Omental fat pad (tissue), 4 donors: Measurements from ENCODE around the gene SH3BP5. TPM values are rescaled to one million over a fixed set of nuclear protein-coding genes. Genes with fewer than 3 reads are reported as not detected.
A peak's percentile ranks its signal among the peaks of the same experiment; 100 is the strongest.
"Not testable (repeated sequence)": the region's sequence is repeated elsewhere in the genome, so short reads cannot be mapped to it uniquely, and the experiment has no call there.

Experiments used
- ATAC-seq: fragments of 150-250 bp; one replicate; pipeline ENCODE4 v1.9.1; 2016; ENCODE audit warnings: mild to moderate bottlenecking, moderate library complexity; ENCODE audit not compliant: low FRiP score
- DNase-seq: peaks from one replicate; pipeline ENCODE4 v3.0.0-alpha.2; 2019; ENCODE audit warnings: low spot score
- total RNA-seq, 4 donors: library from RNA; depleted of rRNA; stranded (reverse); fragments of >200 nt; gene quantifications; one replicate each; pipeline ENCODE4 v1.1.0, GENCODE V29; 2016
- TF ChIP-seq, protein P1 (sequence below), 3 donors: fragments of 450-650 bp; IDR thresholded peaks; one replicate each; pipeline ENCODE4 v1.5.1; 2016 to 2017; ENCODE audit warnings: antibody characterized with exemption in 3 of 3, mild to moderate bottlenecking in 3 of 3, moderate library complexity in 2 of 3

Gene SH3BP5
- total RNA-seq, 4 donors from 2014 or later, result 71.1 to 114 (median 88.4) TPM

DNA sequence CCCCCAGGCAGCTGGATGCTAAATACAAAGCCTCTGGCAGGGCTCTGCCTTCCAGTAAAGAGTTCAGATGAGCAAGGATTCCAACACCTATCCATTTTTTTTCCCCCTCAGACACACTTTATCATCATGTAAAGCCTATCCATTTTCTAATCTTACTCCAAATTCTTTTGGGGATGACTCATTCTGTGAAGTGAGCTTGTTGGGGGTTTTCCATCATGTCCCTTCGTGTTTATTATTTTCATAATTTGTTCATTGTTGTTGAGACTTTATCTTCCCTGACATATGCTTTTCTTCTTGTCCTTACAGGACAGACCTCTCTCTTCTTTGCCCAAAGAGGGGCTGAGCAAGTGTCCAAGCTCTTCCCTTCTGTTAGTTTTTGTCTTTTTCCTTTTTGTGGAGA, 34.7 kb upstream of the SH3BP5 start:
- DNase-seq (no peak), ATAC-seq (no peak)
- TF ChIP-seq, protein P1, sequence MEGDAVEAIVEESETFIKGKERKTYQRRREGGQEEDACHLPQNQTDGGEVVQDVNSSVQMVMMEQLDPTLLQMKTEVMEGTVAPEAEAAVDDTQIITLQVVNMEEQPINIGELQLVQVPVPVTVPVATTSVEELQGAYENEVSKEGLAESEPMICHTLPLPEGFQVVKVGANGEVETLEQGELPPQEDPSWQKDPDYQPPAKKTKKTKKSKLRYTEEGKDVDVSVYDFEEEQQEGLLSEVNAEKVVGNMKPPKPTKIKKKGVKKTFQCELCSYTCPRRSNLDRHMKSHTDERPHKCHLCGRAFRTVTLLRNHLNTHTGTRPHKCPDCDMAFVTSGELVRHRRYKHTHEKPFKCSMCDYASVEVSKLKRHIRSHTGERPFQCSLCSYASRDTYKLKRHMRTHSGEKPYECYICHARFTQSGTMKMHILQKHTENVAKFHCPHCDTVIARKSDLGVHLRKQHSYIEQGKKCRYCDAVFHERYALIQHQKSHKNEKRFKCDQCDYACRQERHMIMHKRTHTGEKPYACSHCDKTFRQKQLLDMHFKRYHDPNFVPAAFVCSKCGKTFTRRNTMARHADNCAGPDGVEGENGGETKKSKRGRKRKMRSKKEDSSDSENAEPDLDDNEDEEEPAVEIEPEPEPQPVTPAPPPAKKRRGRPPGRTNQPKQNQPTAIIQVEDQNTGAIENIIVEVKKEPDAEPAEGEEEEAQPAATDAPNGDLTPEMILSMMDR (IDR thresholded peaks at IDR 0.05), result no peak

DNA sequence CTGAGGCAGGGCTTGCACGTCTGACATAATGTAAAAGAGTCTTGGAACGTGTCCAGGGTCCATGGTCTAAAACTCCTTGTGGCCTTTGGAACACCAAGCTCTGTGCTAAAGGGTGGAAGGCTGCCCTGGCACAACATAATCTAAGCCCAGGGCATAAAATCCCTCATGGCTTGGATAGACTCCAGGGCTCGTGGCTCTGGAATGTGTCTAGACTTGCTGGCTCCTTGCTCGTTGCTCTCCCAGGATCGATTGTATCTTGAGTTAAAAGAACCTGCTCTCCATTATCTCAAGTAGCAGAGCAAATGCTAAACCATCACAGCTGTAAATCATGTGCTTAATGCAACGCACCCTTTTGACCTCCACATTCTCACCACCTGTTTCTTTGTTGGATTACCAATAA, 31.7 kb upstream of the SH3BP5 start:
- DNase-seq, ATAC-seq: not testable (repeated sequence)

DNA sequence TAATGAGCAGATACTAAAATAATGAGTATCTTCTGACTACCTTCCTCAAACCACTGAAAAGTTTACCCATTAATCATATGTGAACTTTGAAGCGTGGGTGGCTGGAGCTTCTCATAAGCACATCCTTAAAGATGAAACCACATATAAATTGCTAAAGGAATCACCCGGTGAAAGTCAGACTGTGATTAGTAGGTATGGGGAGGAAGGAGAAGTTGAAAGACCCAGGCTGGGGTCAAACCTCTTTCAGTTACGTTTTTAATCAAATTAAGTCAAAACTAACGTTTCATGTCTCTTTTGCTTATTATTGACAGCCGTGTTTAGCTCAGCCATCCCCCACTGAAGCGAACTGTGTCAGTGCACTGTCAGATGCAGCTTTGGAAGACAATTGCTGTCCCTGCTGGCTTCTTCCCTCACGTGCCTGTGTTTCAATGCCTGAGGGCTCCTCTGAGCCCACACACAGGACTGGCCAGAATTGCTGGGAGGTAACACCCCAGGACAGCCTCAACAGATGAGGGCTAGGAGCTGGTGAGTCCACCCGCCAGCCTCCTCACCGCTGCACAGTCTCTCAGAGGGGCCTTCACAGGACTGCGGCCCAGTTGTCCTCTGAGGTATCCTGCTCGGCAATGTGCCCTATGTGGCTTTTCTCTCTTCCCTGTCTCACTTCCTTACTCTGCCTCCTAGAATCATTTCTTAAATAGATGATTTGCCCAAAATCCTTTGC, 29.3 kb upstream of the SH3BP5 start:
- ATAC-seq (peak; percentile 77), DNase-seq (no peak)
- TF ChIP-seq, protein P1 (IDR thresholded peaks at IDR 0.05), result no peak

DNA sequence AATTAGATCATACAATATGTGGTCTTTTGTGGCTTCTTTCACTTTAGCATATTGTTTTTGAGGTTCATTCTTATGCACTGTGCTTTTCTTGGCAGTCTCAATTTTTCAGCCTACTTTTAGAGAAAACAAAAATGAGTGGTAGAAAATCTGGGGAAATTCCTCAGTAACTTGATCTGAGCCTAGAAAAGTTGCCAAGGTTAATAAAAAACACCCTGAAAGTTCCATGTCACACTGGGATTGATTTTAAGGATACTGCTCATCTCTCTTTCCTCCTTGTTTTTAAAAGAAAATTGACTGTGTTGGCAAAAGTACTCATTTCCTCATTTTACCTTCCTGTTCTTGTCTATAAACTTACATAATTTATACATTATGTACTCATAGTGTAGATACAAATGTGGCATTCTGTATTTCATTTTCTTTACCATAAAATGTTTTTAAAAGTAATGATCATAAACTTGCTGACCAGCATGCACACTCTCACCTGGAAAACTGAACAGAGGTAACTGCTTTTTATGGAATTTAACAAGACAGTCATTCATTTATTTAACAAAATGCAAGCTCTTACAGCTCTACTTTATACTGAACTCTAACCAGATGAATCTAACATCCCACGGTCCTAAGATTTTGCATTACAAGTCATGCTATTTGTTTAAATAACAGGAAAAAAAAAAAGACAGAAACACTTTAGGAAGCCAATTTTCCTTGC, 28.6 kb upstream of the SH3BP5 start:
- DNase-seq (no peak), ATAC-seq (no peak)
- TF ChIP-seq, protein P1 (IDR thresholded peaks at IDR 0.05), result no peak

DNA sequence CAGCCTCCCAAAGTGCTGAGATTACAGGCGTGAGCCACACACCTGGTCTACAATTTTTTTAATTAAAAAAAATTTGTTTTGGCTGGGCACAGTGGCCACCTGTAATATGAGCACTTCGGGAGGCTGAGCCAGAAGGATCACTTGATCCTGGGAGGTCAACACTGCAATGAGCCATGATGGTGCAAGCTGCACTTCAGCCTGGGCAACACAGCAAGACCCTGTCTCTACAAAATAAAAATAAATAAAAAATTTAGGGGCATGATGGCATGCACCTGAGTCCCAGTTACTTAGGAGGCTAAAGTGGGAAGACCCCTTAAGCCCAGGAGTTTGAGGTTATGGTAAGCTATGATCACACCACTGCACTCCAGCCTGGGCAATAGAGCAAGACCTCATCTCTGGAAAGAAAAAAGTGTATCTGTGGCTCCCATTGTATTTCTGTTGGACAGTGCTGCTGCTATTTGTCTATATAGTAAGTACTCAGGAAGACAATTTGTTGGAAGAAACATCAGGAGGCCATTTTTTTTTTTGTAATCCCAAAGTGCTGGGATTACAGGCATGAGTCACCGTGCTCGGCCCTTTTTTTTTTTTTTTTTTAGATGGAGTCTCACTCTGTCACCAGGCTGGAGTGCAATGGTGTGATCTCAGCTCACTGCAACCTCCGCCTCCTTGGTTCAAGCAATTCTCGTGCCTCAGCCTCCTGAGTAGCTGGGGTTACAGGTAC, 27.5 kb upstream of the SH3BP5 start:
- TF ChIP-seq, protein P1 (IDR thresholded peaks at IDR 0.05), result no peak
- DNase-seq, result no peak
- no peak for ATAC-seq

DNA sequence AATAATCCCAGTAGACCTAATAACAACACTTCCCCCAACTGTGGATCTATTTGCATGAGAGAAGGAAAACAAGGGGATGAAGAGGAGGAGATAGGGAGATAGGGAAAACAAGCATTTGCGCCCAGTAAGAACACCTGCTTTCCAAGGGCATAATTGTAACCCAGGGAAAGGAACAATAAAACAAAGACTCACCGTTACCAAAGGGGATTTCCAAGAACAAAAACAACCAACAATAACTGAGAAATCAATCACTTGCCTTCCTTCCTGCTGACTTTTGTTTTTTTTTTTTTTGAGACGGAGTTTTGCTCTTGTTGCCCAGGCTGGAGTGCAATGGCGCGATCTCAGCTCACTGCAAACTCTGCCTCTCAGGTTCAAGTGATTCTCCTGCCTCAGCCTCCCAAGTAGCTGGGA, 24.3 kb upstream of the SH3BP5 start:
- DNase-seq, ATAC-seq: not testable (repeated sequence)

DNA sequence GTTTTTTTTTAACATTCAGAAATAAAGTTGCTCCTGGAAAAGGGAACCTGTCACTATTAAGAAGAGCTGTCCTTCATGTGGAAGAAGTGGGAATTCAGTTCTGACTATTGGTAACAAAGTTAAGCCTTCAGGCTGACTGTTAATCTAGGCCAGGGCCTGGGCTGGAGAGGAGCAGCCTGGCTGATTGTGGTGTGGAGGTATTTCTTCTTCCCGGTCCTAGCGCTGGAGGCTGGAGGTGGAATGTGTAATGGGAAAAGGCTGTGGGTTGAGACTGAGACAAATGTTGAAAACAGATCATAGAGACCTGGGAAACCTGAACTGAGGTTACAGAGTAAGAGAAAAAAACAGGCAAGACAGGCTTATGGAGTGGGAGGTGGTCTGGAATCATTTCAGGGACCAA, 23.8 kb upstream of the SH3BP5 start:
- no peak for DNase-seq
- TF ChIP-seq, protein P1 (IDR thresholded peaks at IDR 0.05), result no peak
- no peak for ATAC-seq
